ENCODE results near the gene SMARCB1.

The SMARCB1 gene

GRCh38 chr22:23787910-23788309 is 1.1 kb downstream of the SMARCB1 start:
- Histone ChIP-seq H3K79me1 (ENCODE audit: low read length) (peaks cover 27% of the 10 kb centered on the region), H2BK120ac (ENCODE audit: low read depth, low read length) (no peak overlapping the region), H2BK15ac (replicated peaks; ENCODE audit: low read depth) (no peak overlapping the region), H3K56ac (ENCODE audit: low read length) (peak overlapping the region; percentile 96), H3K79me2 (ENCODE audit: control insufficient read depth, insufficient read depth, low read length) (peaks cover 43% of the 10 kb centered on the region), H2BK5ac (ENCODE audit: low read length) (no peak overlapping the region), H3K18ac (ENCODE audit: low read length) (no peak overlapping the region), H3K9ac (ENCODE audit: low read length) (peak overlapping the region; percentile 98), H3K4ac (ENCODE audit: low read depth, low read length) (no peak overlapping the region), H2AK5ac (ENCODE audit: low read length) (no peak overlapping the region), H3K4me3 (ENCODE audit: low read length) (peak overlapping the region; percentile 98), H3K23ac (ENCODE audit: low read length) (peak overlapping the region; percentile 80), H3K4me2 (ENCODE audit: low read length) (peak overlapping the region; percentile 99), H3K27ac (ENCODE audit: low read depth, low read length) (no peak overlapping the region), H4K5ac (ENCODE audit: low read length) (no peak overlapping the region), H3K36me3 (ENCODE audit: control insufficient read depth, insufficient read depth, low read length) (peaks cover 2% of the 10 kb centered on the region), H3K4me1 (ENCODE audit: control insufficient read depth, low read depth, low read length) (peaks cover 3% of the 10 kb centered on the region), H3K27me3 (ENCODE audit: insufficient read depth, low read length, poor library complexity) (no peaks in the 10 kb centered on the region), H4K8ac (ENCODE audit: low read depth, low read length) (no peak overlapping the region)
- no CpG with 5 or more reads among the region's 3 CpGs for WGBS (ENCODE audit: extremely low coverage, insufficient coverage, low lambda C conversion rate)
- no peak for DNase-seq

GRCh38 chr22:23789121-23789520 is 2.4 kb downstream of the SMARCB1 start:
- no peak overlapping the region for H2AK5ac ChIP-seq (ENCODE audit: low read length)
- no peaks in the 10 kb centered on the region for H3K27me3 ChIP-seq (ENCODE audit: insufficient read depth, low read length, poor library complexity)
- peak; percentile 51 for DNase-seq
- WGBS (ENCODE audit: extremely low coverage, insufficient coverage, low lambda C conversion rate), result no CpG with 5 or more reads among the region's 4 CpGs
- H3K9ac ChIP-seq (ENCODE audit: low read length), result no peak overlapping the region
- H2BK5ac ChIP-seq (ENCODE audit: low read length), result no peak overlapping the region
- no peak overlapping the region for H3K56ac ChIP-seq (ENCODE audit: low read length)
- H4K5ac ChIP-seq (ENCODE audit: low read length), result no peak overlapping the region
- no peak overlapping the region for H3K27ac ChIP-seq (ENCODE audit: low read depth, low read length)
- no peak overlapping the region for H2BK120ac ChIP-seq (ENCODE audit: low read depth, low read length)
- H2BK15ac ChIP-seq (replicated peaks; ENCODE audit: low read depth), result no peak overlapping the region
- H3K4me2 ChIP-seq (ENCODE audit: low read length), result no peak overlapping the region
- H3K79me2 ChIP-seq (ENCODE audit: control insufficient read depth, insufficient read depth, low read length), result peaks cover 43% of the 10 kb centered on the region
- H3K18ac ChIP-seq (ENCODE audit: low read length), result no peak overlapping the region
- no peak overlapping the region for H3K4ac ChIP-seq (ENCODE audit: low read depth, low read length)
- peaks cover 27% of the 10 kb centered on the region for H3K79me1 ChIP-seq (ENCODE audit: low read length)
- H3K4me3 ChIP-seq (ENCODE audit: low read length), result no peak overlapping the region
- no peak overlapping the region for H3K23ac ChIP-seq (ENCODE audit: low read length)
- peaks cover 6% of the 10 kb centered on the region for H3K36me3 ChIP-seq (ENCODE audit: control insufficient read depth, insufficient read depth, low read length)
- no peak overlapping the region for H4K8ac ChIP-seq (ENCODE audit: low read depth, low read length)
- peaks cover 3% of the 10 kb centered on the region for H3K4me1 ChIP-seq (ENCODE audit: control insufficient read depth, low read depth, low read length)

DNA sequence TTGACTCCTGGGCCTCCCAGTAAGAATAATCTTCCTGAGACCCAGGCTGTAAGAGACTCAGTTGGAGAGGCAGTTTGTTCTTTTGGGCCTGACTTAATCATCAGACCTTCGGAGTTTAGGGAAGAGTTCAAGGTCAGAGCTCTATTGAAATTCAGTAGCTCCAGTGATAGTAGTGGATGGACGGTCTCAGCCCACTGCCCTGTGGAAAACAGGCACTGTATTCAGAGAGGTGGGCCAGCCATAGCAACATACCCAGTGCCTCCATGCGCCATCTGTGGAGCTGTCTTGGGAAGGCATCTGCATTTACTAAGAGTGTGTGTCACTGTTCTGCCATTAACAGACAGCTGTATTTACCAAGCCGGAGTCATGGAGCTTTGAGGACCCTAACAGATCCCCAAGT is 2.9 kb downstream of the SMARCB1 start:
- H4K8ac ChIP-seq (ENCODE audit: low read depth, low read length), result no peak overlapping the region
- H3K36me3 ChIP-seq (ENCODE audit: control insufficient read depth, insufficient read depth, low read length), result peaks cover 7% of the 10 kb centered on the region
- H3K23ac ChIP-seq (ENCODE audit: low read length), result no peak overlapping the region
- H2BK5ac ChIP-seq (ENCODE audit: low read length), result no peak overlapping the region
- no peak overlapping the region for H4K5ac ChIP-seq (ENCODE audit: low read length)
- peaks cover 43% of the 10 kb centered on the region for H3K79me2 ChIP-seq (ENCODE audit: control insufficient read depth, insufficient read depth, low read length)
- H3K4ac ChIP-seq (ENCODE audit: low read depth, low read length), result no peak overlapping the region
- H3K4me2 ChIP-seq (ENCODE audit: low read length), result no peak overlapping the region
- peaks cover 3% of the 10 kb centered on the region for H3K4me1 ChIP-seq (ENCODE audit: control insufficient read depth, low read depth, low read length)
- peak; percentile 43 for DNase-seq
- no peak overlapping the region for H2AK5ac ChIP-seq (ENCODE audit: low read length)
- H2BK15ac ChIP-seq (replicated peaks; ENCODE audit: low read depth), result no peak overlapping the region
- no CpG with 5 or more reads among the region's 4 CpGs for WGBS (ENCODE audit: extremely low coverage, insufficient coverage, low lambda C conversion rate)
- H3K9ac ChIP-seq (ENCODE audit: low read length), result peak overlapping the region; percentile 22
- no peak overlapping the region for H2BK120ac ChIP-seq (ENCODE audit: low read depth, low read length)
- H3K79me1 ChIP-seq (ENCODE audit: low read length), result peaks cover 27% of the 10 kb centered on the region
- no peak overlapping the region for H3K18ac ChIP-seq (ENCODE audit: low read length)
- no peak overlapping the region for H3K27ac ChIP-seq (ENCODE audit: low read depth, low read length)
- peak overlapping the region; percentile 46 for H3K56ac ChIP-seq (ENCODE audit: low read length)
- no peak overlapping the region for H3K4me3 ChIP-seq (ENCODE audit: low read length)
- H3K27me3 ChIP-seq (ENCODE audit: insufficient read depth, low read length, poor library complexity), result no peaks in the 10 kb centered on the region

GRCh38 chr22:23790819-23791737 is 4.3 kb downstream of the SMARCB1 start:
- Histone ChIP-seq H3K27me3 (ENCODE audit: insufficient read depth, low read length, poor library complexity) (no peaks in the 10 kb centered on the region), H3K4me3 (ENCODE audit: low read length) (no peak overlapping the region), H3K18ac (ENCODE audit: low read length) (no peak overlapping the region), H3K4me2 (ENCODE audit: low read length) (no peak overlapping the region), H2AK5ac (ENCODE audit: low read length) (no peak overlapping the region), H3K4ac (ENCODE audit: low read depth, low read length) (no peak overlapping the region), H3K79me2 (ENCODE audit: control insufficient read depth, insufficient read depth, low read length) (peaks cover 43% of the 10 kb centered on the region), H2BK120ac (ENCODE audit: low read depth, low read length) (no peak overlapping the region), H3K27ac (ENCODE audit: low read depth, low read length) (no peak overlapping the region), H2BK5ac (ENCODE audit: low read length) (no peak overlapping the region), H3K4me1 (ENCODE audit: control insufficient read depth, low read depth, low read length) (peaks cover 3% of the 10 kb centered on the region), H3K79me1 (ENCODE audit: low read length) (peaks cover 27% of the 10 kb centered on the region), H3K23ac (ENCODE audit: low read length) (no peak overlapping the region), H4K8ac (ENCODE audit: low read depth, low read length) (no peak overlapping the region), H2BK15ac (replicated peaks; ENCODE audit: low read depth) (no peak overlapping the region), H3K36me3 (ENCODE audit: control insufficient read depth, insufficient read depth, low read length) (peaks cover 10% of the 10 kb centered on the region), H3K9ac (ENCODE audit: low read length) (no peak overlapping the region), H3K56ac (ENCODE audit: low read length) (no peak overlapping the region), H4K5ac (ENCODE audit: low read length) (no peak overlapping the region)
- no peak for DNase-seq
- WGBS (ENCODE audit: extremely low coverage, insufficient coverage, low lambda C conversion rate), result no CpG with 5 or more reads among the region's 11 CpGs

GRCh38 chr22:23791738-23792645 is 5.2 kb downstream of the SMARCB1 start:
- H3K4me1 ChIP-seq (ENCODE audit: control insufficient read depth, low read depth, low read length), result peaks cover 1% of the 10 kb centered on the region
- no peak overlapping the region for H3K4ac ChIP-seq (ENCODE audit: low read depth, low read length)
- H3K4me2 ChIP-seq (ENCODE audit: low read length), result no peak overlapping the region
- no peak overlapping the region for H2AK5ac ChIP-seq (ENCODE audit: low read length)
- H3K18ac ChIP-seq (ENCODE audit: low read length), result no peak overlapping the region
- no peak overlapping the region for H3K23ac ChIP-seq (ENCODE audit: low read length)
- no CpG with 5 or more reads among the region's 25 CpGs for WGBS (ENCODE audit: extremely low coverage, insufficient coverage, low lambda C conversion rate)
- peaks cover 10% of the 10 kb centered on the region for H3K36me3 ChIP-seq (ENCODE audit: control insufficient read depth, insufficient read depth, low read length)
- H4K8ac ChIP-seq (ENCODE audit: low read depth, low read length), result no peak overlapping the region
- H3K27ac ChIP-seq (ENCODE audit: low read depth, low read length), result no peak overlapping the region
- H3K79me2 ChIP-seq (ENCODE audit: control insufficient read depth, insufficient read depth, low read length), result peaks cover 43% of the 10 kb centered on the region
- H3K56ac ChIP-seq (ENCODE audit: low read length), result no peak overlapping the region
- no peak overlapping the region for H2BK5ac ChIP-seq (ENCODE audit: low read length)
- H2BK120ac ChIP-seq (ENCODE audit: low read depth, low read length), result no peak overlapping the region
- H3K79me1 ChIP-seq (ENCODE audit: low read length), result peaks cover 27% of the 10 kb centered on the region
- H3K4me3 ChIP-seq (ENCODE audit: low read length), result no peak overlapping the region
- no peak for DNase-seq
- no peak overlapping the region for H2BK15ac ChIP-seq (replicated peaks; ENCODE audit: low read depth)
- no peak overlapping the region for H4K5ac ChIP-seq (ENCODE audit: low read length)
- no peaks in the 10 kb centered on the region for H3K27me3 ChIP-seq (ENCODE audit: insufficient read depth, low read length, poor library complexity)
- H3K9ac ChIP-seq (ENCODE audit: low read length), result no peak overlapping the region
